IPS DF 6.9 (cell line): ENCODE measurements around the gene CAPN7.

ENCODE experiments used
- DNase-seq: peaks from one replicate; pipeline ENCODE4 v3.0.0-alpha.2; 2013; ENCODE audit warnings: low read depth, low spot score
- H3K27ac ChIP-seq: one replicate; pipeline ENCODE4 v1.5.1; 2013; ENCODE audit warnings: low read length, control low read depth
- H3K27me3 ChIP-seq: 2 replicates; pipeline ENCODE4 v1.6.1; 2013; ENCODE audit warnings: mild to moderate bottlenecking, low read length; ENCODE audit not compliant: control insufficient read depth, insufficient read depth
- H3K36me3 ChIP-seq: 2 replicates; pipeline ENCODE4 v1.6.1; 2013; ENCODE audit warnings: low read length; ENCODE audit not compliant: control insufficient read depth, insufficient read depth
- H3K4me1 ChIP-seq: 2 replicates; pipeline ENCODE4 v1.6.1; 2013; ENCODE audit warnings: low read length; ENCODE audit not compliant: control insufficient read depth, insufficient read depth
- H3K4me3 ChIP-seq: 2 replicates; pipeline ENCODE4 v1.5.1; 2013; ENCODE audit warnings: mild to moderate bottlenecking, low read length
- H3K9me3 ChIP-seq: 2 replicates; pipeline ENCODE4 v1.6.1; 2013; ENCODE audit warnings: low read length, inconsistent platforms; ENCODE audit not compliant: control insufficient read depth, insufficient read depth
- WGBS: extraction: QIAGEN DNeasy Blood & Tissue Kit; methylation state at CpG from one replicate; pipeline ENCODE4 v1.1.7; 2013; ENCODE audit warnings: mixed read lengths, missing lambda C conversion rate; ENCODE audit not compliant: insufficient read length, insufficient coverage; 5-methylcytosine and 5-hydroxymethylcytosine counted together

Gene CAPN7

GRCh38 chr3:15298504-15298903, 92.5 kb downstream of the CAPN7 start:
- no CpG with 5 or more reads among the region's 3 CpGs for WGBS
- DNase-seq: no peak
- Histone ChIP-seq H3K27ac (no peak overlapping the region), H3K4me1 (no peaks in the 10 kb centered on the region), H3K9me3 (no peaks in the 10 kb centered on the region), H3K27me3 (no peaks in the 10 kb centered on the region), H3K36me3 (no peaks in the 10 kb centered on the region), H3K4me3 (no peak overlapping the region)

DNA sequence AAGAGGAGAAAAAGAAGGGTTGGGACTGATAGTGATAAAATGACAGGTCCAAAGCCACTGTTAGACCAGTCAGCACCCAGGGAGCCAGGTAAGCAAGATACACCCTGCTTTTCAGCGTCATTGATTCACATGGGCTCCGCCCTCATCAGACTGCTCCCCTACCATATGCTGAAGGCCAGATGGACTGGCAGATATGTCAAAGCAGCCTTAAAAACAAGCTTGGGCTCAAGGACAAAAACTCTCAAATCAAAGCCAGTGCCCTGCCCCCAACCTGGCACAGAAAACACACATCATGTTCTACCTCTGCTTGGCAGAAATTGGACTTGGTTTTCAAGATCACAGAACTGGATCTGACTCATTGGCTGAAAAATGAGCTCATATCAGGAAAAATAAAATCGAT, 93.0 kb downstream of the CAPN7 start:
- no peaks in the 10 kb centered on the region for H3K27me3 ChIP-seq
- no peaks in the 10 kb centered on the region for H3K9me3 ChIP-seq
- no peak overlapping the region for H3K27ac ChIP-seq
- H3K4me1 ChIP-seq: no peaks in the 10 kb centered on the region
- no peak overlapping the region for H3K4me3 ChIP-seq
- no peaks in the 10 kb centered on the region for H3K36me3 ChIP-seq
- whole genome bisulfite sequencing: no CpG with 5 or more reads among the region's 3 CpGs
- no peak for DNase-seq

DNA sequence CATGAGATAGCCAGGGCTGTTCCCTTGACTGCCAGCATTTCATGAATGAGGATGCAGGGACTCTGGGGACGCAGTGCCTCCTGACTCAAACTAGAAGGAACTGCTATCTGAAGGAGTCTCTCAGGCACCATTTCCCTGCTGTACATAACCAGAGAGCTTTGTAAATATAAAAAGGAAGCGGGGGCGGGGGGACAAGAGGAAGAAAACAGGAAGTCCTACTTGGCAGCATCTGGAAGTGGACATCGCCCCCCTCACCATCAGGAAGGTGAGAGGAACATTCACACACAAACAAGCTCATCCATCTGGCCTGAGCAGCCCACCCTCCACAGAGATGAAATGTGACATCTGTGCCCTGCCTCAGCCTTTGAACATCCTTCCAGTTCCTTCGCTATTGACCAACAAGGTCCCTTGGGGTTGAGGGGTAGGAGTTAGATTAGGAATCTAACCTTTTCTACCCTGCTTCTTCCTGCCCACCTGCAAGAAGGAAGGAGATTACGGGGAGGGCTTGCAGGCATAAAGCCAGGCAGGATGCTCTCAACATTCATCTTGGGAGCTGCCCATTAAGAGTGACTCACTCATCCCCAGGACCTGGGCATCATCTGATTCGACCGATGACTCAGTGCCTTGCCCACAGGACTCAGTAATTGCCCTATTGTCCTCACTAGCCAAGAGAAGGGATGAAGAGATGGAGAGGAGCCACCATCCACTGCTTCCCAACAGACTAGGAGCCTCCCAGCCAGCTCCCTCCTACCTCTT, 94.5 kb downstream of the CAPN7 start:
- WGBS: no CpG with 5 or more reads among the region's 8 CpGs
- Histone ChIP-seq H3K9me3 (no peaks in the 10 kb centered on the region), H3K27ac (no peak overlapping the region), H3K36me3 (no peaks in the 10 kb centered on the region), H3K27me3 (no peaks in the 10 kb centered on the region), H3K4me3 (no peak overlapping the region), H3K4me1 (no peaks in the 10 kb centered on the region)
- no peak for DNase-seq

- no peak overlapping the region for H3K27ac ChIP-seq
These were observed 95.7 kb downstream of the CAPN7 start for GRCh38 chr3:15301761-15302160.

More at GRCh38 chr3:15301761-15302160, 95.7 kb downstream of the CAPN7 start:
- DNase-seq: no peak
- H3K4me3 ChIP-seq: no peak overlapping the region
- H3K36me3 ChIP-seq: no peaks in the 10 kb centered on the region
- H3K9me3 ChIP-seq: no peaks in the 10 kb centered on the region
- H3K4me1 ChIP-seq: no peaks in the 10 kb centered on the region
- WGBS: no CpG with 5 or more reads among the region's 7 CpGs
- H3K27me3 ChIP-seq: no peaks in the 10 kb centered on the region
